CD4-positive, alpha-beta T cell (primary cell): ENCODE measurements around the gene KRTAP5-9. TPM values are rescaled to one million over a fixed set of nuclear protein-coding genes. Genes with fewer than 3 reads are reported as not detected.

Source experiments
- ATAC-seq: fragments of 200-7000 bp; cut with Tn5 transposase; one replicate; pipeline ENCODE4 v1.10.0; 2022; ENCODE audit warnings: mild to moderate bottlenecking; ENCODE audit not compliant: poor library complexity
- CTCF ChIA-PET: fragments of 350-600 bp; sonication (Branson Sonifier 250); formaldehyde crosslinking; loops from one replicate; lab custom pipeline; 2021; ENCODE audit warnings: antibody characterized with exemption, inconsistent platforms; lab: Charles Lee
- POLR2A ChIA-PET: fragments of 350-600 bp; sonication (Branson Sonifier 250); formaldehyde crosslinking; loops from one replicate; lab custom pipeline; 2021; ENCODE audit warnings: antibody characterized with exemption, inconsistent platforms; lab: Charles Lee
- DNase-seq, 14 experiments: peaks; one replicate each; pipeline ENCODE4 v3.0.0-alpha.2; 2013 to 2020; ENCODE audit warnings: mixed read lengths in 2 of 14
- H3K27ac ChIP-seq, 2 donors: one replicate each; pipeline versions ENCODE4 v1.5.1 to v1.7.0; 2013; ENCODE audit warnings: low read length in 2 of 2, low read depth in 1 of 2, mild to moderate bottlenecking in 1 of 2
- H3K27me3 ChIP-seq, 2 experiments: 1 replicate in 1 of 2; 2 replicates in 1 of 2; pipeline versions ENCODE4 v1.6.1 to v1.7.0; 2013; ENCODE audit warnings: low read length in 2 of 2, control low read depth in 1 of 2, mild to moderate bottlenecking in 1 of 2, moderate library complexity in 1 of 2; ENCODE audit not compliant: insufficient read depth in 2 of 2, control insufficient read depth in 1 of 2
- H3K36me3 ChIP-seq: one replicate; pipeline ENCODE4 v1.6.1; 2013; ENCODE audit warnings: low read length, control low read depth; ENCODE audit not compliant: insufficient read depth
- H3K4me1 ChIP-seq: one replicate; pipeline ENCODE4 v1.6.1; 2013; ENCODE audit warnings: low read length, control low read depth; ENCODE audit not compliant: insufficient read depth
- H3K4me3 ChIP-seq: one replicate; pipeline ENCODE4 v1.5.1; 2013; ENCODE audit warnings: mild to moderate bottlenecking, low read length, moderate library complexity
- H3K9me3 ChIP-seq, 2 experiments: 1 replicate in 1 of 2; 2 replicates in 1 of 2; pipeline versions ENCODE4 v1.6.1 to v1.7.0; 2013; ENCODE audit warnings: low read length in 2 of 2, mild to moderate bottlenecking in 2 of 2, control low read depth in 1 of 2, moderate library complexity in 1 of 2; ENCODE audit not compliant: control insufficient read depth in 1 of 2, insufficient read depth in 1 of 2
- H3K27ac Mint-ChIP-seq: one replicate; pipeline ENCODE4 v1.8.0; 2020; ENCODE audit warnings: mixed read lengths
- H3K27me3 Mint-ChIP-seq: one replicate; pipeline ENCODE4 v1.8.0; 2021; ENCODE audit warnings: mixed read lengths
- H3K36me3 Mint-ChIP-seq: one replicate; pipeline ENCODE4 v1.8.0; 2021; ENCODE audit warnings: low read depth, mixed read lengths
- H3K4me1 Mint-ChIP-seq: one replicate; pipeline ENCODE4 v1.8.0; 2021; ENCODE audit warnings: low read depth, mixed read lengths
- H3K4me3 Mint-ChIP-seq: one replicate; pipeline ENCODE4 v1.8.0; 2020; ENCODE audit warnings: mild to moderate bottlenecking, mixed read lengths
- H3K9me3 Mint-ChIP-seq: one replicate; pipeline ENCODE4 v1.8.0; 2020; ENCODE audit warnings: mixed read lengths
- CTCF ChIP-seq: fragments of 200-600 bp; IDR thresholded peaks from one replicate; pipeline ENCODE4 v1.8.0; 2022; ENCODE audit warnings: antibody characterized with exemption, mild to moderate bottlenecking
- intact Hi-C, 2 experiments: fragments of 100-400 bp; cut with DNase I in 1 of 2; cut with micrococcal nuclease in 1 of 2; formaldehyde crosslinking; loops; one replicate each; pipeline versions ENCODE4 v1.15.1 to v1.9.0; 2023 to 2025; cut with DNase I, micrococcal nuclease
- polyA plus RNA-seq, 2 donors: library from polyadenylated mRNA; unstranded; fragments of 120-200 nt; gene quantifications; one replicate each; pipeline ENCODE4 v1.2.1, GENCODE V29; 2013
- total RNA-seq, 174 experiments: library from RNA in 2 of 174; stranded (reverse) in 2 of 174; gene quantifications; one replicate each; pipeline ENCODE4 v1.2.3 and lab custom pipeline; 2021 to 2026

KRTAP5-9 gene
- total RNA-seq = under 1 TPM in 1 of 2 experiments, not detected in 1; 0.28 TPM
- 0.09 TPM for polyA plus RNA-seq (2013, experiment 1 of 2)
- polyA plus RNA-seq (2013, experiment 2 of 2) = 0.18 TPM
- 0 to 0.35 (median 0) reads per million in 172 experiments for total RNA-seq (lab: John Stamatoyannopoulos, UW)

GRCh38 chr11:71548120-71548519 is at the start of gene KRTAP5-9:
KRTAP5-9 (plus strand) TSS chr11:71548420; CDS start chr11:71548658, 238 bp downstream.
- Mint-ChIP-seq H3K36me3 (no peaks in the 10 kb centered on the region), H3K9me3 (no peaks in the 10 kb centered on the region), H3K4me3 (no peak within 1 kb of the TSS), H3K27me3 (peaks cover 30% of the 10 kb centered on the region), H3K27ac (no peak within 1 kb of the TSS), H3K4me1 (no peaks in the 10 kb centered on the region)
- intact Hi-C loops = no loop called here
- no peaks in the 10 kb centered on the region for H3K4me1 ChIP-seq
- peaks cover 0 to 3% of the 10 kb centered on the region in 2 experiments for H3K27me3 ChIP-seq
- no peak within 1 kb of the TSS for H3K27ac ChIP-seq
- TF ChIP-seq CTCF = no peak
- no peak within 1 kb of the TSS for H3K4me3 ChIP-seq
- DNase-seq = no peak
- ChIA-PET POLR2A (no interaction called here), CTCF (no interaction called here)
- ATAC-seq = no peak
- no peaks in the 10 kb centered on the region for H3K36me3 ChIP-seq
- H3K9me3 ChIP-seq = peaks cover 0 to 14% of the 10 kb centered on the region in 2 experiments

- H3K9me3 Mint-ChIP-seq = no peaks in the 10 kb centered on the region
- intact Hi-C loops = no loop called here
- no peaks in the 10 kb centered on the region for H3K27me3 ChIP-seq
- H3K4me3 ChIP-seq = no peak overlapping the region
- peaks cover 0 to 10% of the 10 kb centered on the region in 2 experiments for H3K9me3 ChIP-seq
- H3K4me3 Mint-ChIP-seq = no peak overlapping the region
- ChIA-PET POLR2A (no interaction called here), CTCF (no interaction called here)
- H3K27ac Mint-ChIP-seq = no peak overlapping the region
- no peak for TF ChIP-seq CTCF
- H3K36me3 Mint-ChIP-seq = peaks cover 98% of the 10 kb centered on the region
- H3K4me1 Mint-ChIP-seq = no peaks in the 10 kb centered on the region
- peaks cover 93% of the 10 kb centered on the region for H3K36me3 ChIP-seq
- no peaks in the 10 kb centered on the region for H3K27me3 Mint-ChIP-seq
- ATAC-seq (no peak), DNase-seq (peak in 1 of 14 experiments; percentile 11)
- H3K4me1 ChIP-seq = no peaks in the 10 kb centered on the region
- no peak overlapping the region for H3K27ac ChIP-seq
Measured at GRCh38 chr11:71499125-71499524, 49.1 kb upstream of the KRTAP5-9 start.

- H3K4me3 Mint-ChIP-seq = no peak overlapping the region
- CTCF ChIA-PET = no interaction called here
- intact Hi-C loops = no loop called here
- no peak overlapping the region for H3K27ac Mint-ChIP-seq
- Histone ChIP-seq H3K4me1 (no peaks in the 10 kb centered on the region), H3K4me3 (no peak overlapping the region), H3K27me3 (no peaks in the 10 kb centered on the region), H3K36me3 (peaks cover 90% of the 10 kb centered on the region), H3K9me3 (peaks cover 0 to 15% of the 10 kb centered on the region in 2 experiments), H3K27ac (no peak overlapping the region)
- ATAC-seq (no peak), DNase-seq (peak in 1 of 14 experiments; percentile 16)
- POLR2A ChIA-PET = no interaction called here
- peaks cover 97% of the 10 kb centered on the region for H3K36me3 Mint-ChIP-seq
- TF ChIP-seq CTCF = no peak
- no peaks in the 10 kb centered on the region for H3K4me1 Mint-ChIP-seq
- peaks cover under 1% of the 10 kb centered on the region for H3K9me3 Mint-ChIP-seq
- no peaks in the 10 kb centered on the region for H3K27me3 Mint-ChIP-seq
Measured at GRCh38 chr11:71499546-71499945, 48.7 kb upstream of the KRTAP5-9 start.
